ENCODE results near the gene GPHB5. TPM values are rescaled to one million over a fixed set of nuclear protein-coding genes. Genes with fewer than 3 reads are reported as not detected.

The GPHB5 gene
- total and polyA plus RNA-seq, 4 donors, result not detected

GRCh38 chr14:63361790-63362189 lies 43.1 kb upstream of the GPHB5 start:
- H3K36me3 ChIP-seq (ENCODE audit: control insufficient read depth in 4 of 4, insufficient read depth in 3 of 4, low read depth in 1 of 4, low read length in 3 of 4), result no peaks in the 10 kb centered on the region
- no peaks in the 10 kb centered on the region for H3K27me3 ChIP-seq (ENCODE audit: control insufficient read depth in 4 of 4, insufficient read depth in 4 of 4, low read length in 3 of 4)
- H3K9me3 ChIP-seq (ENCODE audit: control insufficient read depth in 4 of 4, low read length in 3 of 4), result no peaks in the 10 kb centered on the region
- DNase-seq (ENCODE audit: low spot score), result no peak
- H3K27ac ChIP-seq (ENCODE audit: low read depth in 1 of 2, low read length in 2 of 2), result no peak overlapping the region
- H3K4me1 ChIP-seq (ENCODE audit: control insufficient read depth in 4 of 4, insufficient read depth in 4 of 4, low read length in 3 of 4), result peaks cover 0 to 3% (median 0%) of the 10 kb centered on the region in 4 donors
- TF ChIP-seq TAF1 (conservative IDR thresholded peaks at IDR 0.05) (no peak), YY1 (IDR thresholded peaks at IDR 0.05) (no peak), MAX (IDR thresholded peaks at IDR 0.05) (no peak), CTCF (IDR thresholded peaks at IDR 0.05; ENCODE audit: low read depth, low read length, missing input control) (no peak), RXRA (IDR thresholded peaks at IDR 0.05) (no peak), ZBTB33 (IDR thresholded peaks at IDR 0.05) (no peak), FOXA2 (IDR thresholded peaks at IDR 0.05) (no peak), SP1 (IDR thresholded peaks at IDR 0.05) (no peak), NR2F2 (IDR thresholded peaks at IDR 0.05) (no peak), RAD21 (IDR thresholded peaks at IDR 0.05) (no peak)
- no peak overlapping the region for H3K4me3 ChIP-seq (ENCODE audit: low read depth in 1 of 3, low read length in 3 of 3)
- WGBS, result 74% methylated on average over 4 of the region's 4 CpGs
- no peak overlapping the region for H3K9ac ChIP-seq (ENCODE audit: low read depth in 1 of 2, low read length in 2 of 2)

- Histone ChIP-seq H3K4me1 (ENCODE audit: control insufficient read depth in 4 of 4, insufficient read depth in 4 of 4, low read length in 3 of 4) (peaks cover 0 to 3% (median 0%) of the 10 kb centered on the region in 4 donors), H3K9me3 (ENCODE audit: control insufficient read depth in 4 of 4, low read length in 3 of 4) (no peaks in the 10 kb centered on the region), H3K27me3 (ENCODE audit: control insufficient read depth in 4 of 4, insufficient read depth in 4 of 4, low read length in 3 of 4) (no peaks in the 10 kb centered on the region), H3K4me3 (ENCODE audit: low read depth in 1 of 3, low read length in 3 of 3) (no peak overlapping the region), H3K36me3 (ENCODE audit: control insufficient read depth in 4 of 4, insufficient read depth in 3 of 4, low read depth in 1 of 4, low read length in 3 of 4) (no peaks in the 10 kb centered on the region), H3K9ac (ENCODE audit: low read depth in 1 of 2, low read length in 2 of 2) (no peak overlapping the region), H3K27ac (ENCODE audit: low read depth in 1 of 2, low read length in 2 of 2) (no peak overlapping the region)
- no peak for DNase-seq (ENCODE audit: low spot score)
- no peak for TF ChIP-seq ZBTB33 (IDR thresholded peaks at IDR 0.05)
- no peak for TF ChIP-seq ATF3 (IDR thresholded peaks at IDR 0.05)
- TF ChIP-seq SP1 (IDR thresholded peaks at IDR 0.05), result no peak
- TF ChIP-seq REST (IDR thresholded peaks at IDR 0.05), result no peak
- TF ChIP-seq CTCF (IDR thresholded peaks at IDR 0.05; ENCODE audit: low read depth, low read length, missing input control), result no peak
- TF ChIP-seq GABPA (IDR thresholded peaks at IDR 0.05 in 1 of 2, conservative IDR thresholded peaks at IDR 0.05 in 1 of 2), result no peak
- no peak for TF ChIP-seq TAF1 (conservative IDR thresholded peaks at IDR 0.05)
- TF ChIP-seq HNF4G (IDR thresholded peaks at IDR 0.05), result no peak
- TF ChIP-seq MAX (IDR thresholded peaks at IDR 0.05), result no peak
- no peak for TF ChIP-seq RXRA (IDR thresholded peaks at IDR 0.05)
- no peak for TF ChIP-seq YY1 (IDR thresholded peaks at IDR 0.05)
- TF ChIP-seq NR2F2 (IDR thresholded peaks at IDR 0.05), result no peak
- TF ChIP-seq FOXA2 (IDR thresholded peaks at IDR 0.05), result no peak
- no peak for TF ChIP-seq FOXA1 (IDR thresholded peaks at IDR 0.05)
- 86% methylated on average over 7 of the region's 7 CpGs for WGBS
These were observed 39.1 kb upstream of the GPHB5 start for GRCh38 chr14:63357841-63358240.
